ENCODE measurements around the gene NCF2.

Gene NCF2

GRCh38 chr1:183559061-183559460 is 31.2 kb downstream of the NCF2 start:
- Histone ChIP-seq H3K9ac (ENCODE audit: low read length) (no peak overlapping the region), H2BK12ac (ENCODE audit: low read length) (no peak overlapping the region), H3K79me1 (ENCODE audit: low read length) (no peaks in the 10 kb centered on the region), H2AK5ac (ENCODE audit: low read length) (no peak overlapping the region), H2BK5ac (ENCODE audit: low read depth, low read length, poor library complexity) (no peak overlapping the region), H2BK120ac (ENCODE audit: insufficient read depth, low read length, poor library complexity) (no peak overlapping the region), H3K4me3 (ENCODE audit: low read depth, low read length) (no peak overlapping the region), H3K27ac (ENCODE audit: low read depth, low read length) (no peak overlapping the region), H3K4me1 (ENCODE audit: control insufficient read depth in 1 of 2, insufficient read depth in 2 of 2, low read length in 2 of 2) (peaks cover 0 to 3% of the 10 kb centered on the region in 2 experiments), H3K27me3 (ENCODE audit: insufficient read depth, low read length) (no peaks in the 10 kb centered on the region), H3K14ac (ENCODE audit: low read length) (no peak overlapping the region), H3K4ac (ENCODE audit: low read depth, low read length) (no peak overlapping the region), H4K12ac (ENCODE audit: low read depth, low read length) (no peak overlapping the region), H2AFZ (ENCODE audit: insufficient read depth, low read length, poor library complexity) (no peak overlapping the region), H4K8ac (ENCODE audit: low read depth, low read length) (no peak overlapping the region), H3K23ac (ENCODE audit: low read length) (no peak overlapping the region), H3K36me3 (ENCODE audit: control insufficient read depth in 1 of 2, insufficient read depth in 2 of 2, low read length in 2 of 2) (peaks cover 3 to 16% of the 10 kb centered on the region in 2 experiments), H3K9me3 (ENCODE audit: insufficient read depth, low read depth, low read length) (no peaks in the 10 kb centered on the region), H3K79me2 (ENCODE audit: control insufficient read depth, insufficient read depth, low read length, poor library complexity) (no peaks in the 10 kb centered on the region), H4K91ac (ENCODE audit: low read depth, low read length) (no peak overlapping the region), H3K4me2 (ENCODE audit: low read length) (no peak overlapping the region), H3K18ac (ENCODE audit: low read length) (no peak overlapping the region)
- no peak for DNase-seq

GRCh38 chr1:183554577-183554976 is 35.7 kb downstream of the NCF2 start:
- Histone ChIP-seq H2BK12ac (ENCODE audit: low read length) (no peak overlapping the region), H3K36me3 (ENCODE audit: control insufficient read depth in 1 of 2, insufficient read depth in 2 of 2, low read length in 2 of 2) (peaks cover 21 to 40% of the 10 kb centered on the region in 2 experiments), H3K14ac (ENCODE audit: low read length) (no peak overlapping the region), H4K8ac (ENCODE audit: low read depth, low read length) (no peak overlapping the region), H3K4me2 (ENCODE audit: low read length) (no peak overlapping the region), H2AK5ac (ENCODE audit: low read length) (no peak overlapping the region), H4K91ac (ENCODE audit: low read depth, low read length) (no peak overlapping the region), H3K4me3 (ENCODE audit: low read depth, low read length) (no peak overlapping the region), H2AFZ (ENCODE audit: insufficient read depth, low read length, poor library complexity) (no peak overlapping the region), H3K23ac (ENCODE audit: low read length) (no peak overlapping the region), H3K4ac (ENCODE audit: low read depth, low read length) (no peak overlapping the region), H2BK5ac (ENCODE audit: low read depth, low read length, poor library complexity) (no peak overlapping the region), H3K79me1 (ENCODE audit: low read length) (no peaks in the 10 kb centered on the region), H3K9me3 (ENCODE audit: insufficient read depth, low read depth, low read length) (no peaks in the 10 kb centered on the region), H4K12ac (ENCODE audit: low read depth, low read length) (no peak overlapping the region), H2BK120ac (ENCODE audit: insufficient read depth, low read length, poor library complexity) (no peak overlapping the region), H3K27ac (ENCODE audit: low read depth, low read length) (no peak overlapping the region), H3K9ac (ENCODE audit: low read length) (no peak overlapping the region), H3K4me1 (ENCODE audit: control insufficient read depth in 1 of 2, insufficient read depth in 2 of 2, low read length in 2 of 2) (no peaks in the 10 kb centered on the region), H3K79me2 (ENCODE audit: control insufficient read depth, insufficient read depth, low read length, poor library complexity) (no peaks in the 10 kb centered on the region), H3K18ac (ENCODE audit: low read length) (no peak overlapping the region), H3K27me3 (ENCODE audit: insufficient read depth, low read length) (no peaks in the 10 kb centered on the region)
- no peak for DNase-seq
- WGBS (ENCODE audit: extremely low coverage, insufficient coverage, insufficient read length): no CpG with 5 or more reads among the region's 3 CpGs

- Histone ChIP-seq H3K23ac (ENCODE audit: low read length) (no peak overlapping the region), H3K27ac (ENCODE audit: low read depth, low read length) (no peak overlapping the region), H3K4ac (ENCODE audit: low read depth, low read length) (no peak overlapping the region), H2AFZ (ENCODE audit: insufficient read depth, low read length, poor library complexity) (no peak overlapping the region), H3K4me2 (ENCODE audit: low read length) (no peak overlapping the region), H2AK5ac (ENCODE audit: low read length) (no peak overlapping the region), H2BK12ac (ENCODE audit: low read length) (no peak overlapping the region), H3K4me1 (ENCODE audit: control insufficient read depth in 1 of 2, insufficient read depth in 2 of 2, low read length in 2 of 2) (no peaks in the 10 kb centered on the region), H3K18ac (ENCODE audit: low read length) (no peak overlapping the region), H4K91ac (ENCODE audit: low read depth, low read length) (no peak overlapping the region), H2BK5ac (ENCODE audit: low read depth, low read length, poor library complexity) (no peak overlapping the region), H3K4me3 (ENCODE audit: low read depth, low read length) (no peak overlapping the region), H3K14ac (ENCODE audit: low read length) (no peak overlapping the region), H2BK120ac (ENCODE audit: insufficient read depth, low read length, poor library complexity) (no peak overlapping the region), H4K12ac (ENCODE audit: low read depth, low read length) (no peak overlapping the region), H3K27me3 (ENCODE audit: insufficient read depth, low read length) (no peaks in the 10 kb centered on the region), H3K79me2 (ENCODE audit: control insufficient read depth, insufficient read depth, low read length, poor library complexity) (no peaks in the 10 kb centered on the region), H4K8ac (ENCODE audit: low read depth, low read length) (no peak overlapping the region), H3K36me3 (ENCODE audit: control insufficient read depth in 1 of 2, insufficient read depth in 2 of 2, low read length in 2 of 2) (peaks cover 21 to 44% of the 10 kb centered on the region in 2 experiments), H3K79me1 (ENCODE audit: low read length) (no peaks in the 10 kb centered on the region), H3K9ac (ENCODE audit: low read length) (no peak overlapping the region), H3K9me3 (ENCODE audit: insufficient read depth, low read depth, low read length) (no peaks in the 10 kb centered on the region)
- peak in 1 of 2 donors; percentile 37 for DNase-seq
- WGBS (ENCODE audit: extremely low coverage, insufficient coverage, insufficient read length): no CpG with 5 or more reads among the region's 3 CpGs
Measured at GRCh38 chr1:183553764-183554163, 36.5 kb downstream of the NCF2 start.

DNA sequence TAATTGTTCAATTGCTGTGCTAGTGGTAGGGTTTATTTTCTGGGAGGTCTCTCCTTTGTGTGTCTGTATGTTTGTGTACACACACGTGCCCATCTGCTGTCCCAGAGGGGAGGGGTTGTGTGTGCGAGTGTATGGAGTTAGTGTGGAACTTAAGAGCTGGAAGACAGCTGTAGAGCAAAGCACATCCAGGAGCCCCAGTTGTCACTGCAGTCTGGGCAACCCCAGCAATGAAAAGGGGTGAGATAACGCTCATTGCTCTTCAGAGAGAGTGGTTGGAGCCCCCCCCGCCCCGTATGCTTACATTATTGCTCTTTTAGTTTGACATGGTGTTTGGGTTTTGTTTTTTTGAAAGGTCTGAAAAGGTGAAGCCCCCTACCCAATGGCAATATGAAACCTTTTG is 36.9 kb downstream of the NCF2 start:
- Histone ChIP-seq H3K18ac (ENCODE audit: low read length) (no peak overlapping the region), H2BK12ac (ENCODE audit: low read length) (peak overlapping the region; percentile 53)
- no peak for DNase-seq

More for the DNA sequence above, 36.9 kb downstream of the NCF2 start:
- no peaks in the 10 kb centered on the region for H3K27me3 ChIP-seq (ENCODE audit: insufficient read depth, low read length)
- no peaks in the 10 kb centered on the region for H3K4me1 ChIP-seq (ENCODE audit: control insufficient read depth in 1 of 2, insufficient read depth in 2 of 2, low read length in 2 of 2)
- H3K9ac ChIP-seq (ENCODE audit: low read length): no peak overlapping the region
- no peak overlapping the region for H3K4me3 ChIP-seq (ENCODE audit: low read depth, low read length)
- no peak overlapping the region for H3K23ac ChIP-seq (ENCODE audit: low read length)
- no peak overlapping the region for H3K27ac ChIP-seq (ENCODE audit: low read depth, low read length)
- H3K79me1 ChIP-seq (ENCODE audit: low read length): no peaks in the 10 kb centered on the region
- H3K36me3 ChIP-seq (ENCODE audit: control insufficient read depth in 1 of 2, insufficient read depth in 2 of 2, low read length in 2 of 2): peaks cover 21 to 45% of the 10 kb centered on the region in 2 experiments
- H3K14ac ChIP-seq (ENCODE audit: low read length): no peak overlapping the region
- no peaks in the 10 kb centered on the region for H3K9me3 ChIP-seq (ENCODE audit: insufficient read depth, low read depth, low read length)
- H2BK120ac ChIP-seq (ENCODE audit: insufficient read depth, low read length, poor library complexity): no peak overlapping the region
- H3K79me2 ChIP-seq (ENCODE audit: control insufficient read depth, insufficient read depth, low read length, poor library complexity): no peaks in the 10 kb centered on the region
- H2BK5ac ChIP-seq (ENCODE audit: low read depth, low read length, poor library complexity): no peak overlapping the region
- H3K4me2 ChIP-seq (ENCODE audit: low read length): no peak overlapping the region
- WGBS (ENCODE audit: extremely low coverage, insufficient coverage, insufficient read length): no CpG with 5 or more reads among the region's 5 CpGs
- H2AK5ac ChIP-seq (ENCODE audit: low read length): no peak overlapping the region
- H4K8ac ChIP-seq (ENCODE audit: low read depth, low read length): no peak overlapping the region
- H2AFZ ChIP-seq (ENCODE audit: insufficient read depth, low read length, poor library complexity): no peak overlapping the region
- H4K12ac ChIP-seq (ENCODE audit: low read depth, low read length): no peak overlapping the region
- H3K4ac ChIP-seq (ENCODE audit: low read depth, low read length): no peak overlapping the region
- no peak overlapping the region for H4K91ac ChIP-seq (ENCODE audit: low read depth, low read length)

Data from trophoblast cell (in vitro differentiated cells and primary cell).